ENCODE data around the gene STIMATE.

- no peak for TF ChIP-seq CTCF (IDR thresholded peaks at IDR 0.05)
- TF ChIP-seq POLR2AphosphoS5 (IDR thresholded peaks at IDR 0.05) = no peak
Observed at GRCh38 chr3:52874864-52875587, 22.3 kb downstream of the STIMATE start.
